Measurements from ENCODE around the gene DAND5. TPM values are rescaled to one million over a fixed set of nuclear protein-coding genes. Genes with fewer than 3 reads are reported as not detected.

Gene DAND5
- polyA plus RNA-seq, 1 experiment: not detected

DNA sequence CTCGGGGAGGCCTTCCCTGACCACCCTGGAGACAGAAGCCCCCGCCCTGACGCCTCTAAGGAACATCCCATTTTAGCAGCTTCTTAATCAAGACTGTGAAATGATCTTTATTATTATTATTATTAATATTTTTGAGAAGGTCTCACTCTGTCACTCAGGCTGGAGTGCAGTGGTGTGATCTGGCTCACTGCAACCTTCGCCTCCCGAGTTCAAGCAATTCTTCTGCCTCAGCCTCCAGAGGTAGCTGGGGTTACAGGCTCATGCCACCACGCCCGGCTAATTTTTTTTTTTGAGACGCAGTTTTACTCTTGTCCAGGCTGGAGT is 3.6 kb upstream of the DAND5 start:
- POLR2A ChIA-PET: interaction anchor here (0.7 to 0.9 kb wide), 2 partner anchors 20 to 184 kb away, joined by 3 read pairs; partner anchors contain the start of genes IER2, RAD23A and STX10
- TF ChIP-seq, protein P1, sequence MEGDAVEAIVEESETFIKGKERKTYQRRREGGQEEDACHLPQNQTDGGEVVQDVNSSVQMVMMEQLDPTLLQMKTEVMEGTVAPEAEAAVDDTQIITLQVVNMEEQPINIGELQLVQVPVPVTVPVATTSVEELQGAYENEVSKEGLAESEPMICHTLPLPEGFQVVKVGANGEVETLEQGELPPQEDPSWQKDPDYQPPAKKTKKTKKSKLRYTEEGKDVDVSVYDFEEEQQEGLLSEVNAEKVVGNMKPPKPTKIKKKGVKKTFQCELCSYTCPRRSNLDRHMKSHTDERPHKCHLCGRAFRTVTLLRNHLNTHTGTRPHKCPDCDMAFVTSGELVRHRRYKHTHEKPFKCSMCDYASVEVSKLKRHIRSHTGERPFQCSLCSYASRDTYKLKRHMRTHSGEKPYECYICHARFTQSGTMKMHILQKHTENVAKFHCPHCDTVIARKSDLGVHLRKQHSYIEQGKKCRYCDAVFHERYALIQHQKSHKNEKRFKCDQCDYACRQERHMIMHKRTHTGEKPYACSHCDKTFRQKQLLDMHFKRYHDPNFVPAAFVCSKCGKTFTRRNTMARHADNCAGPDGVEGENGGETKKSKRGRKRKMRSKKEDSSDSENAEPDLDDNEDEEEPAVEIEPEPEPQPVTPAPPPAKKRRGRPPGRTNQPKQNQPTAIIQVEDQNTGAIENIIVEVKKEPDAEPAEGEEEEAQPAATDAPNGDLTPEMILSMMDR (IDR thresholded peaks at IDR 0.05; ENCODE audit: low read depth, low read length): no peak
- Histone ChIP-seq H3K4me3 (ENCODE audit: low read depth, low read length) (no peak overlapping the region), H3K9me3 (ENCODE audit: control insufficient read depth, insufficient read depth, low read length) (no peaks in the 10 kb centered on the region), H3K27me3 (ENCODE audit: control insufficient read depth, insufficient read depth, low read length) (no peaks in the 10 kb centered on the region), H3K27ac (ENCODE audit: low read depth, low read length) (no peak overlapping the region)
- CTCF ChIA-PET: interaction anchor here (0.5 to 4.4 kb wide), 74 partner anchors 9 to 980 kb away, joined by 3 to 66 read pairs (median 4); partner anchors contain the start of genes CALR, DNASE2, GADD45GIP1 and IER2
- DNase-seq (ENCODE audit: low read depth, low spot score): no peak

DNA sequence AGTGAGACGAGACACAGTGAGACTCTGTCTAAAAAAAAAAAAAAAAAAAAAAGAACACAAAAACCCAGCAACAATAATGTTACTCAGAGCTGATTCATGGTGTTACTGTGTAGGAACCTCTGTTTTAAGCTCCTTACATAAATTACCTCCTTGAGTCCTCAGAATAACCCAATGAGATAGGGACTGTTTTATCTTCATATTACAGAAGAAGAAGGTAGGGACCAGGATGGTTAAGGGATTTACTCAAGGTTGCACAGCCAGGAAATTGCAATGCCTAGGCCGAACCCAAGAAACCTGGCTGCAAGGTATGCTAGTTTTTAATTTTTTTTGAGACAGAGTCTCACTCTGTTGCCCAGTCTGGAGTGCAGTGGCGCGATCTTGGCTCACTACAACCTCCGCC is 1.5 kb upstream of the DAND5 start:
- Histone ChIP-seq H3K4me3 (ENCODE audit: low read depth, low read length) (no peak overlapping the region), H3K27ac (ENCODE audit: low read depth, low read length) (no peak overlapping the region), H3K27me3 (ENCODE audit: control insufficient read depth, insufficient read depth, low read length) (no peaks in the 10 kb centered on the region), H3K9me3 (ENCODE audit: control insufficient read depth, insufficient read depth, low read length) (no peaks in the 10 kb centered on the region)
- DNase-seq (ENCODE audit: low read depth, low spot score): no peak
- TF ChIP-seq, protein P1 (IDR thresholded peaks at IDR 0.05; ENCODE audit: low read depth, low read length): no peak
- CTCF ChIA-PET: interaction anchor here (0.6 to 4.4 kb wide), 7 partner anchors 9 to 905 kb away, joined by 3 to 54 read pairs (median 4); no protein-coding TSS in a partner anchor
- POLR2A ChIA-PET: no interaction called here

DNA sequence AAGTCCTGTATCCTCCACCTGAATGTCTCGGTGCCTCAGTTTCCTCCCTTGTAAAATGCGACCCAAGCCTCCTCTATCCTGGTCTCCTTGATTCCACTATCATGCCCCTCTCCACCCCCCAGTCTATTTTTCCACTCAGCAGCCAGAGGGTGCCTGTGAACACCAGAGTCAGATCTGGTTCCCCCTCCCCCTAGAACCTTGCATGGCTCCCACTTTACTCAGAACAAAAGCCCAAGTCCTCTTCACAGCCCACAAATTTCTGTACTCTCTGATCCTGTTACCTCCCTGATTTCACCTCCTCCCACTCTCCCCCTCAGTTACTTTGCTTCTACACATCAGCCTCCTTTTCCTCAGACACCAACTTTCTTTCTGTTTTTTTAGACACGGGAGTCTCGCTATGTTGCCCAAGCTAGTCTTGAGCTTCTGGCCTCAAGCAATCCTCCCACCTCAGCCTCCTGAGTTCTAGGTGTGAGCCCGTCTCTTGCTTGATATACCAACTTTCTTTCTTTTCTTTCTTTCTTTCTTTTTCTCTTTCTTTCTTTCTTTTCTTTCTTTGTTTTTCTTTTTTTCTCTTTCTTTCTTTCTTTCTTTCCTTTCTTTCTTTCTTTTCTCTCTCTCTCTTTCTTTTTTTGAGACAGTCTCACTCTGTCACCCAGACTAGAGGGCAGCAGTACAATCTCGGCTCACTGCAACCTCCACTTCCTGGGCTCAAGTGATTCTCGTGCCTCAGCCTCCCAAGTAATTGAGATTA is 869 bp downstream of the DAND5 start:
- CTCF ChIA-PET: interaction anchor here (1.7 kb wide), 1 partner anchor 7 kb away, joined by 4 read pairs; no protein-coding TSS in a partner anchor
- no peak for DNase-seq (ENCODE audit: low read depth, low spot score)
- no peak overlapping the region for H3K27ac ChIP-seq (ENCODE audit: low read depth, low read length)
- no peaks in the 10 kb centered on the region for H3K27me3 ChIP-seq (ENCODE audit: control insufficient read depth, insufficient read depth, low read length)
- H3K9me3 ChIP-seq (ENCODE audit: control insufficient read depth, insufficient read depth, low read length): no peaks in the 10 kb centered on the region
- TF ChIP-seq, protein P1 (IDR thresholded peaks at IDR 0.05; ENCODE audit: low read depth, low read length): no peak
- H3K4me3 ChIP-seq (ENCODE audit: low read depth, low read length): no peak overlapping the region
- POLR2A ChIA-PET: interaction anchor here (1.0 kb wide), 1 partner anchor 182 kb away, joined by 3 read pairs; no protein-coding TSS in a partner anchor

DNA sequence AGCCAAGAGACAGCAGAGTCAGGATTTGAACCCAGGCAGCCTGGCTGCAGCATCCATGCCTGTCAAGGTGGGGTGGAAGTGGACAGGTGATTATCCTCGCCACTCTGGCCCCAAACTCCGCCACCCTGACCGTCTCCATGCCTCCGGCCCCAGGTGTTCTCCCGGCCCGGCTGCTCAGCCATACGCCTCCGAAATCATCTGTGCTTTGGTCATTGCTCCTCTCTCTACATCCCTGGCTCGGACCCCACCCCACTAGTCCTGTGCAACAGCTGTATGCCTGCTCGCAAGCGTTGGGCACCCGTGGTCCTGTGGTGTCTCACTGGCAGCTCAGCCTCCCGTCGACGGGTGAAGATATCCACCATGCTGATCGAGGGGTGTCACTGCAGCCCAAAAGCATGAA is 3.9 kb downstream of the DAND5 start:
- no peak overlapping the region for H3K4me3 ChIP-seq (ENCODE audit: low read depth, low read length)
- DNase-seq (ENCODE audit: low read depth, low spot score): no peak
- CTCF ChIA-PET: interaction anchor here (1.7 to 5.4 kb wide), 3 partner anchors 9 to 88 kb away, joined by 6 to 66 read pairs (median 7); no protein-coding TSS in a partner anchor
- no peaks in the 10 kb centered on the region for H3K9me3 ChIP-seq (ENCODE audit: control insufficient read depth, insufficient read depth, low read length)
- TF ChIP-seq, protein P1 (IDR thresholded peaks at IDR 0.05; ENCODE audit: low read depth, low read length): no peak
- no peak overlapping the region for H3K27ac ChIP-seq (ENCODE audit: low read depth, low read length)
- POLR2A ChIA-PET: no interaction called here
- no peaks in the 10 kb centered on the region for H3K27me3 ChIP-seq (ENCODE audit: control insufficient read depth, insufficient read depth, low read length)

Data from AG04450 (cell line).